Left ventricle myocardium inferior (tissue), 1 donor: ENCODE results near the gene SERINC4. TPM values are rescaled to one million over a fixed set of nuclear protein-coding genes. Genes with fewer than 3 reads are reported as not detected.

Experiments used
- DNase-seq: peaks from one replicate; pipeline ENCODE4 v3.0.0-alpha.2; 2020
- H3K27ac ChIP-seq: fragments of 200-600 bp; replicated peaks from 2 replicates; pipeline ENCODE4 v1.8.0; 2021
- H3K27me3 ChIP-seq: fragments of 200-600 bp; 2 replicates; pipeline ENCODE4 v1.8.0; 2021; ENCODE audit warnings: low read depth
- H3K36me3 ChIP-seq: fragments of 200-600 bp; 2 replicates; pipeline ENCODE4 v1.8.0; 2021
- H3K4me1 ChIP-seq: fragments of 200-600 bp; 2 replicates; pipeline ENCODE4 v1.8.0; 2021
- H3K4me3 ChIP-seq: fragments of 200-600 bp; 2 replicates; pipeline ENCODE4 v1.8.0; 2021; ENCODE audit warnings: mild to moderate bottlenecking, moderate library complexity
- H3K9me3 ChIP-seq: fragments of 200-600 bp; replicated peaks from 2 replicates; pipeline ENCODE4 v1.8.0; 2021
- intact Hi-C: fragments of 100-400 bp; cut with micrococcal nuclease; formaldehyde crosslinking; loops from one replicate; pipeline ENCODE4 v1.11.0; 2022
- total RNA-seq: library from RNA; stranded (reverse); fragmentation: NEBNext Ultra II Directional; extraction: Animal tissue kit (Norgen Biotek cat#: 25700); gene quantifications from one replicate; pipeline ENCODE4 v1.2.1, GENCODE V29; 2021
- TF ChIP-seq, protein P1 (sequence below): fragments of 200-600 bp; IDR thresholded peaks from 2 replicates; pipeline ENCODE4 v1.8.0; 2021; ENCODE audit warnings: antibody characterized with exemption, mild to moderate bottlenecking, borderline replicate concordance
- donor health status: DM: no; HTN: yes; CAD: no; lungs with severe emphysema.

SERINC4 gene
- total RNA-seq, 1 donor from 2014 or later: 0.44 TPM

DNA sequence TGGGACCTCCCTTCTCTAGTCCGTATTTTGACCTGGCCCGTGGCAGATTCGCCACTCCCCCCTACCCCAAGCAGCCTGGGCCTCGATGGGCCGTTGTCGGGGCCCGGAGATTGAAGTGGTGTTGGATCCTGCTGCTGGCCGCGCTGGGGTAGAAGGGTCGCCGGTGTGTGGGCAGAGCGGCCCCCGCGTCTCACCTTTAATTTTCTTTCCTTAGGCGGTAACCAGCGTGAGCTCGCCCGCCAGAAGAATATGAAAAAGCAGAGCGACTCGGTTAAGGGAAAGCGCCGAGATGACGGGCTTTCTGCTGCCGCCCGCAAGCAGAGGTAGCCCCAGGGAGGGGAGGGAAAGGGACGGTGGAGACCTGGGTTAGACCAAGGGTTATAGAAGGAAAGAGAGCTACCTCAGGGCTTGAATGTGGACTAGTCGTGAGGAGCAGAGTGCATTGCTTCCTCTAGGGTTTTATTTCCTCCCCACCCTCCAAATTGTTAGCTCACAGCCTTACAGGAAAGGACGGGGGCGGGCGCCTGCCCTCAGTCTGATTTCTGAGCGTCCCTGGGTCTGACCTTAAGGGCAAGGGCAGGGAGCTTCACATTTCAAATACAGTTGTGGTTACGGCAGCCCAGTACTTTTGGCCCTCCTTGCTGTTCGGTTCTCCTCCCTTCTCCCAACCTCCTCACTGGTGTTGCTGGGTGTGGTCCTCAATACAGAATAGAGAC, 7.1 kb downstream of the SERINC4 start:
- intact Hi-C loops: no loop called here
- Histone ChIP-seq H3K9me3 (no peaks in the 10 kb centered on the region), H3K36me3 (peaks cover 42% of the 10 kb centered on the region), H3K27ac (peak overlapping the region; percentile 99), H3K4me1 (peaks cover 62% of the 10 kb centered on the region), H3K4me3 (peak overlapping the region; percentile 98), H3K27me3 (no peaks in the 10 kb centered on the region)
- no peak for DNase-seq
- TF ChIP-seq, protein P1, sequence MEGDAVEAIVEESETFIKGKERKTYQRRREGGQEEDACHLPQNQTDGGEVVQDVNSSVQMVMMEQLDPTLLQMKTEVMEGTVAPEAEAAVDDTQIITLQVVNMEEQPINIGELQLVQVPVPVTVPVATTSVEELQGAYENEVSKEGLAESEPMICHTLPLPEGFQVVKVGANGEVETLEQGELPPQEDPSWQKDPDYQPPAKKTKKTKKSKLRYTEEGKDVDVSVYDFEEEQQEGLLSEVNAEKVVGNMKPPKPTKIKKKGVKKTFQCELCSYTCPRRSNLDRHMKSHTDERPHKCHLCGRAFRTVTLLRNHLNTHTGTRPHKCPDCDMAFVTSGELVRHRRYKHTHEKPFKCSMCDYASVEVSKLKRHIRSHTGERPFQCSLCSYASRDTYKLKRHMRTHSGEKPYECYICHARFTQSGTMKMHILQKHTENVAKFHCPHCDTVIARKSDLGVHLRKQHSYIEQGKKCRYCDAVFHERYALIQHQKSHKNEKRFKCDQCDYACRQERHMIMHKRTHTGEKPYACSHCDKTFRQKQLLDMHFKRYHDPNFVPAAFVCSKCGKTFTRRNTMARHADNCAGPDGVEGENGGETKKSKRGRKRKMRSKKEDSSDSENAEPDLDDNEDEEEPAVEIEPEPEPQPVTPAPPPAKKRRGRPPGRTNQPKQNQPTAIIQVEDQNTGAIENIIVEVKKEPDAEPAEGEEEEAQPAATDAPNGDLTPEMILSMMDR: peak; percentile 26

DNA sequence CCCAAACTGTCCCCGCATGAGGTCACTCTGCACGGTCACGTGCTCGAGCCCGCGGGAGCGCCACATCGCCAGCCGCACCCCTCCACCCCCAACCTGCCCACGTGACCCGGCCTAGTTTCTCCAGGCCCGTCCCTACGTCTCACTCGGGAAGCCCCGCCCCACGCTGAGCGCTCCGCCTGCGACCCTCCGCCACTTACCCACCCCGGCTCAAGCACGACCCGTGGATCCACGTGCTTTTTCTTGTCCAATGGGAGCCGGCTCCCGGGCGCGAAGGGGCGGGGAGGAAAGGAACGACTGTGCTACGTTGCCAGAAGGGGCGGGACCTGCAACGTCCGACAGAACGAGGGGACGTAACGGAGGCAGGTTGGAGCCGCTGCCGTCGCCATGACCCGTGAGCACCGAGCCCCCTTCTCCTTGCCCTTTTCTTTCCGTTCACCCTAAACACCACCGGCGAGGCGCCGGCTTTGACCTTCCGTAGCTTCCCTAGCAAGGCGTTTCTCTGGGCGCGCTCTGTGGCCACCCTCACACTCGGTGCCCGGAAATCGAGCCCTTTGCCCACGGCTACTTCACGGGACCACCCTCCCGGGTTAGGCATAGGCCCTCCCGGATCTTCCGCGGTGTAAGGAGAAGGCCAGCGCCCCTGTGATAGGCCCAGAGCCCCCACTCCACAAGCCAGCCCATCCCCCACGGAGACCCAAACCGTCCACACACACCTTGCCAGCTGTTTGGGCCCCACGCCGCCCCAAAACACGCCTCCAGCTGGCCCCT, 7.8 kb downstream of the SERINC4 start, which contains the start of gene SERF2:
Gene SERF2, plus strand, starts transcription at position 328 of the 768 bp plus-strand sequence. Its CDS starts 57 bp downstream, at position 385.
- TF ChIP-seq, protein P1: no peak
- peak within 1 kb of the TSS; percentile 99 for H3K27ac ChIP-seq
- intact Hi-C loops: no loop called here
- H3K4me1 ChIP-seq: peaks cover 55% of the 10 kb centered on the region
- peak within 1 kb of the TSS; percentile 98 for H3K4me3 ChIP-seq
- H3K36me3 ChIP-seq: peaks cover 42% of the 10 kb centered on the region
- H3K9me3 ChIP-seq: no peaks in the 10 kb centered on the region
- DNase-seq: peak; percentile 100
- H3K27me3 ChIP-seq: no peaks in the 10 kb centered on the region

DNA sequence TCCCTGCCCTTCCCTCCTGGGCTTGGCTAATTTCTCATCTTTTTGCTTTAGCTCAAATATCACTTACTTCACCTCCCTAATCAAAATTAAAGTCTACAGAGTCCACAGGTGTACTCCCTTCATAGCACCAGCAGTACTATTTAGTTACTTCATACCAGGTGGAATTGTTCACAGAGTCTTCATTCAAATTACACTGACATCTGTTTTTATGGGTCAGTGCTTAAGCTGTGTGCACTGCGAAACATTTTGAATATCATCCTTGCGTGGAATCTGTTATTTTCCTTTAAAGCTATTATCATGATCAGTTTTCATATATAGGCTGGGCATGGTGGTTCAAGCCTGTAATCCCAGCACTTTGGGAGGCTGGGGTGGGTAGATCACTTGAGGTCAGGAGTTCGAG, 10.6 kb downstream of the SERINC4 start:
- H3K27ac ChIP-seq: no peak overlapping the region
- intact Hi-C loops: no loop called here
- DNase-seq: no peak
- no peaks in the 10 kb centered on the region for H3K27me3 ChIP-seq
- H3K4me1 ChIP-seq: peaks cover 27% of the 10 kb centered on the region
- H3K36me3 ChIP-seq: peaks cover 14% of the 10 kb centered on the region
- H3K4me3 ChIP-seq: no peak overlapping the region
- TF ChIP-seq, protein P1: no peak
- H3K9me3 ChIP-seq: no peaks in the 10 kb centered on the region

DNA sequence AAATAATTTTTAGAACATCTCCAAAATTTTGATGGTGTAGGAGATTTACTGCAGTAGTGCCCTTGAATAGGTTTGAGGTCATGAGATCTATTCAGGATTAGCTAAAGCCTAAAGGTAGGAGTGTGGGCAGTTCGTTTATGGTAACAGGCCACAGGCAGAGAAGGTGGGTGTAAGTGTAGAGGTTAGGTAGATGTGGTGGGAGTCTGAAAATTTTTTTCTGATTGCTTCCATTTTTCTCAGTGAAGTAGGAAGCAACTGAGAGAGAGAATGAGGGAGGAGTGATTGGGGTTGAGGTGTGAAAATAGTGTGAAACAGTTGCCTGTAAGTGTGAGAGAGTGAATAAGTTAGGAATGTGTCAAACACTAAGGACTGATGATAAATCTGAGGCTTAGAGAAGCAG, 21.0 kb downstream of the SERINC4 start:
- TF ChIP-seq, protein P1: no peak
- Histone ChIP-seq H3K4me1 (peaks cover 21% of the 10 kb centered on the region), H3K27me3 (no peaks in the 10 kb centered on the region), H3K4me3 (no peak overlapping the region), H3K36me3 (peaks cover under 1% of the 10 kb centered on the region), H3K9me3 (no peaks in the 10 kb centered on the region), H3K27ac (no peak overlapping the region)
- intact Hi-C loops: no loop called here
- no peak for DNase-seq

DNA sequence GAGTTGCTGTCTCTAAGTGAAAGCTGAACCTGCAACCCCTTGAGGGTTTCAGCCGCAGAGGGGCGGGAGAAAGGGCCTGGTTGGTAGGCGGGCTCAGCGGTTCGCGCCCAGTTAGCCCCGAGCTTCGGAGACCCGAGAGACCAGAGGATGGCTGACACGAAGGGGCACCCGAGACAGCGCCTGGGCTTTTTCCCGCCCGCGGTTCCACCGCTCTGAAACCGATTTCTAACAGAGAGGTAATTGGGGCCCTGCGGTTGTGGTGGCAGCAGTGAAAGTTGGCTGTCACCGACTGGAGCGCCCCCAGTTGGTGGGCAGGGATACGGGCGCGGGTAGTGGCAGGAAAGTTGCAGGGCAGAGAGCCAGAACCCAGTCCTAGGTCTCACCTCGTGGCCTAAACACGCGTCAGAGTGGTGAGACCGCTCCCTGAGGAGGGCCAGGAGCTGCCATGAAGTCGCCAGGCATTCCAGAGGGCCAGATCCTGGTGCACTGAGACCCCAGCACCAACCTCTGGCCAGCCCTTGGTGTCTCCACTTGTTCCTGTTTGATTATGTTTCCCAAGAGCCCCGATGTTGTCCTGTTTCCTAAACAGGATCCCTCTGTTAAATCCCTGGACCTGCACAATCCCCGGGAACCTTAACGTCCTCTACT, 22.6 kb downstream of the SERINC4 start:
- TF ChIP-seq, protein P1: peak; percentile 75
- peak; percentile 77 for DNase-seq
- peak overlapping the region; percentile 81 for H3K27ac ChIP-seq
- H3K9me3 ChIP-seq: no peaks in the 10 kb centered on the region
- peaks cover 17% of the 10 kb centered on the region for H3K36me3 ChIP-seq
- peak overlapping the region; percentile 81 for H3K4me3 ChIP-seq
- intact Hi-C loops: no loop called here
- no peaks in the 10 kb centered on the region for H3K27me3 ChIP-seq
- H3K4me1 ChIP-seq: peaks cover 21% of the 10 kb centered on the region
